Ascending aorta (tissue), 2 donors: ENCODE data around the gene MAPK12. TPM values are rescaled to one million over a fixed set of nuclear protein-coding genes. Genes with fewer than 3 reads are reported as not detected.

Experiments
- DNase-seq, 2 donors: peaks; one replicate each; pipeline ENCODE4 v3.0.0-alpha.2; 2019; ENCODE audit warnings: low spot score in 2 of 2
- H3K27ac ChIP-seq, 2 donors: fragments of 200-600 bp; sonication (generic); one replicate each; pipeline ENCODE4 v1.5.1; 2016 to 2017; ENCODE audit warnings: mild to moderate bottlenecking in 1 of 2
- H3K27me3 ChIP-seq: fragments of 200-600 bp; sonication (generic); one replicate; pipeline ENCODE4 v1.5.1; 2017
- H3K36me3 ChIP-seq, 2 donors: fragments of 200-600 bp; sonication (generic); one replicate each; pipeline ENCODE4 v1.5.1; 2016
- H3K4me1 ChIP-seq, 2 donors: fragments of 200-600 bp; sonication (generic); one replicate each; pipeline ENCODE4 v1.5.1; 2016 to 2017; ENCODE audit warnings: mild to moderate bottlenecking in 1 of 2
- H3K4me3 ChIP-seq, 2 donors: fragments of 200-600 bp; sonication (generic); one replicate each; pipeline ENCODE4 v1.5.1; 2016 to 2017; ENCODE audit warnings: mild to moderate bottlenecking in 1 of 2
- H3K9me3 ChIP-seq, 2 donors: fragments of 200-600 bp; sonication (generic); one replicate each; pipeline ENCODE4 v1.5.1; 2016
- CTCF ChIP-seq, 3 experiments: fragments of 200-600 bp in 2 of 3; fragments of 450-650 bp in 1 of 3; sonication (generic) in 2 of 3; IDR thresholded peaks; one replicate each; pipeline ENCODE4 v1.5.1; 2016 to 2019; ENCODE audit warnings: antibody characterized with exemption in 3 of 3, mild to moderate bottlenecking in 1 of 3, moderate library complexity in 1 of 3
- intact Hi-C: fragments of 100-400 bp; cut with DNase I; formaldehyde crosslinking; loops from one replicate; pipeline ENCODE4 v1.15.1; 2023
- total RNA-seq: library from RNA; depleted of rRNA; stranded (reverse); fragments of >200 nt; gene quantifications from one replicate; pipeline ENCODE4 v1.1.0, GENCODE V29; 2016

MAPK12 gene
- total RNA-seq, 1 donor from 2014 or later, result 29.4 TPM

DNA sequence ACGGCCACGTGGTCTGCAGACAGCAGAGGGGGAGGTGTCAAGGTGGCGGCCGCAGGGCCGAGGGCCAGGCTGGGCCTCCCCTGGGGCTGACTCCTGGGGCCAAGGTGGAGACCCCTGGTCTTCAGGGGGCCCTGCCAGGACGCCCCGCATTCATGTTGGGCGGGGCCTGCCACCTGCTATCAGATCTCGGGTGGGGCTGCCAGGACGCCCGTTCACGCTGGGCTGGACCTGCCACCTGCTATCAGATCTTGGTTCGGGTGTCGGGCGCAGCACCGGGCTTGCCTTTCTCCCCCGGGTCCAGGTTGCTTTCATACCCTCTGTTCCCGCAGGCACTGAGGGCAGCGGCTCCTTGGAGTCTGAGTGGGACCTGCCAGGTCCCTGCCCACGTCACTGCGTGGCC, 24.8 kb upstream of the MAPK12 start:
- H3K9me3 ChIP-seq, result no peaks in the 10 kb centered on the region
- H3K27ac ChIP-seq, result no peak overlapping the region
- intact Hi-C loops, result no loop called here
- no peaks in the 10 kb centered on the region for H3K4me1 ChIP-seq
- no peak for TF ChIP-seq CTCF (IDR thresholded peaks at IDR 0.05)
- no peaks in the 10 kb centered on the region for H3K27me3 ChIP-seq
- H3K36me3 ChIP-seq, result peaks cover 85 to 94% of the 10 kb centered on the region in 2 donors
- no peak overlapping the region for H3K4me3 ChIP-seq
- no peak for DNase-seq

DNA sequence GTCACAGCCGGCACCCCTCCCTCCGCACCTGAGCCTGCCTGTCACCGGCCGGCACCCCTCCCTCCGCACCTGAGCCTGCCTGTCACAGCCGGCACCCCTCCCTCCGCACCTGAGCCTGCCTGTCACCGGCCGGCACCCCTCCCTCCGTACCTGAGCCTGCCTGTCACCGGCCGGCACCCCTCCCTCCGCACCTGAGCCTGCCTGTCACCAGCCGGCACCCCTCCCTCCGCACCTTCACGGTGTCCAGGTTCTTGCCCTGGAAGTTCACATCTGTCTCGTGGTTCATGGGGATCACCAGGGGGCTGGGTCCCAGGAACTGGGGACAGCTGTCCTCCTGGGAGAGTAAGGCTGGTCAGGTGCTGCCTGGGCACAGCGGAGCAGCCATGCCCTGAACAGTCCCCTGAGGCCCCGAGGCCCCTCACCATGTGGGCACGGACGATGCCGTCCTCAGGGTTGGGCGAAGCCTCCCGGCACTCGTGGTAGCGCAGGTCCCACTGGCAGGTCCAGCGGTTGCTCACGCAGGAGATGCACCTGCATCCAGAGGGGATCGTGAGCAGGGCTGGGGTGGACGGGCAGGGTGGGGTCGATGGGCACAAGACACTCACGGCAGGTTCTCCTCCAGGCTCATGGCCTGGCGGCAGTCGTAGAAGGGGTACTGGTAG, 24.2 kb upstream of the MAPK12 start:
- no peak for TF ChIP-seq CTCF (IDR thresholded peaks at IDR 0.05)
- Histone ChIP-seq H3K36me3 (peaks cover 91 to 94% of the 10 kb centered on the region in 2 donors), H3K4me1 (no peaks in the 10 kb centered on the region), H3K4me3 (no peak overlapping the region), H3K9me3 (no peaks in the 10 kb centered on the region), H3K27ac (no peak overlapping the region), H3K27me3 (no peaks in the 10 kb centered on the region)
- intact Hi-C loops, result no loop called here
- DNase-seq, result no peak

DNA sequence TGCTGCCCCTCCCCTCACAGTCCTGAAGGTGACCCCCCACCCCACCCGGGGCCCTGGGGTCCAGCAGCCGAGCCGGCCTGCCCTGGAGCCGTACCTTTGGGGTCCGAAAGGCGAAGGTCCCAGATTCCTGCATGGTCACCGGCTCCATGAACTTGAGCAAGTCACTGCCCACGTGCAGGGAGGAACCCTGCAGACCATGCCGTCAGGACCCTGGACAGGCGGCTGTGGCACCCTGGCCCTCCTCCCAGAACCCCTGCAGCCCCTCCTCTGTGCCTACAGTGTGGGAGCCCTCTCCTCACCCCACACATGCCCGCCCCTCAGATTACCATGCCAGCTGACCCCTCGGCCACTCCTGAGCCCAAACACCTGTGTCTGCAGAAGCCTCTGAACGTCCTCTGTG, 23.0 kb upstream of the MAPK12 start:
- intact Hi-C loops, result no loop called here
- peaks cover 94 to 95% of the 10 kb centered on the region in 2 donors for H3K36me3 ChIP-seq
- no peak overlapping the region for H3K27ac ChIP-seq
- DNase-seq, result no peak
- H3K4me1 ChIP-seq, result no peaks in the 10 kb centered on the region
- H3K4me3 ChIP-seq, result no peak overlapping the region
- no peak for TF ChIP-seq CTCF (IDR thresholded peaks at IDR 0.05)
- H3K27me3 ChIP-seq, result no peaks in the 10 kb centered on the region
- no peaks in the 10 kb centered on the region for H3K9me3 ChIP-seq

DNA sequence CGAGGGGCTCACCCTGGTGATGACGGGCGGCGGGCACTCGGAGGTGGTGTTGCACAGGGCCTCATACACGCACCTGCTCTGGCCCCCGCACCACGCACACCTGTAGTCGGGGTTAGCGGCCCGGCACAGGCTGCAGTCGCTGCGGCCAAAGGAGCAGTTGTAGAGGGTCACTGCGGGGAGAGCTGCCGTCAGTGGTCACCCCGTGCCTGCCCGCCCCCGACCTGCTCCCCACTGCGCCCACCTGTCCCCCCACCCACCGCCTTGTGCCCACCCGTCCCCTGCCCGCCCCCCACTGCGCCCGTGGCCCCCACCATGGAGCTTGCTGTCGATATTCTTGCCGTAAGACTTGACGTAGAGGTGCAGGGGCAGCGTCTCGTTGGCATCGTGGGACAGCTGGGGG, 22.3 kb upstream of the MAPK12 start:
- Histone ChIP-seq H3K4me1 (no peaks in the 10 kb centered on the region), H3K27ac (no peak overlapping the region), H3K27me3 (no peaks in the 10 kb centered on the region), H3K4me3 (no peak overlapping the region), H3K36me3 (peaks cover 94 to 95% of the 10 kb centered on the region in 2 donors), H3K9me3 (no peaks in the 10 kb centered on the region)
- no peak for DNase-seq
- intact Hi-C loops, result no loop called here
- TF ChIP-seq CTCF (IDR thresholded peaks at IDR 0.05), result no peak

DNA sequence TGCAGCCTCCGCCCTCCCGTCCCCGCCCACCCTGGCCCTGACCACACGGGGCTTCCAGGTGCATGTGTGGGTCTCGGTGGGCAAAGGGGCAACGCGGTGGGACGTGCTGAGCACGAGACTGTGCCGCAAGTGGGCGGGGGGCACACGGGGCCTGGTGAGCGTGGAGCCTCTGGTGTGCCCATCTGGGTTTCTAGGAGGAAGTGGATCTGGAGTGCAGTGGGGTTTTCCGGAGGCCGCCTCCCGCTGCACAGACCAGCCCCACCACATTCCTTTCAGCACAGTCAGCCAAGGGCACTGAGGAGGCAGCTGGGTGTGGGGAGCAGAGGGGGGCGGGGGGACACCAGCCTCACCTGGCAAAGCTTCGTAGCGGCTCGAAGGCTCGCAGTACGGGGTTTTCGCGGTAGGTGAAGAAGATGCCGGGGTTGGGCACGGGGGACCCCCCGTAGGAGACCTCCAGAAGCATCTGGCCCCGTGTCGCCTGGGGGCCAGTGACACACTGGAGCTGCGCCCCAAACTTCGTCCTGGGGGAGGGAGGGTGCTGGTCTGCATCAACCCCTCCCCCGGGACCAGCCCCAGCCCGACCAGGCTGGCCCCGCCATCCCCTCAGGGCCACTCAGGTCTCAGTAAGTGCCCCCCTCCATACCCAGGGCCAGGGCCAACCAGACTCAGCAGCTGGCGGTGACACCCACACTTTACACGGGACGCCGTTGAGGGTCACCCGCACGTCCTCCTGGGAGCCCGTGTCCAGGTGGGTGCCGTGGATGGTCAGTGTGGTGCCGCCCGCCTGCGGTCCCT, 21.1 kb upstream of the MAPK12 start:
- Histone ChIP-seq H3K4me1 (no peaks in the 10 kb centered on the region), H3K36me3 (peaks cover 94 to 95% of the 10 kb centered on the region in 2 donors), H3K27me3 (no peaks in the 10 kb centered on the region), H3K4me3 (no peak overlapping the region), H3K9me3 (no peaks in the 10 kb centered on the region), H3K27ac (no peak overlapping the region)
- no peak for TF ChIP-seq CTCF (IDR thresholded peaks at IDR 0.05)
- DNase-seq, result no peak
- intact Hi-C loops, result no loop called here
